Esophagus muscularis mucosa (tissue), 4 donors: ENCODE measurements around the gene TSHZ3. TPM values are rescaled to one million over a fixed set of nuclear protein-coding genes. Genes with fewer than 3 reads are reported as not detected.

Experiments used
- DNase-seq: peaks from one replicate; pipeline ENCODE4 v3.0.0-alpha.2; 2017; ENCODE audit errors: extremely low spot score
- H3K27ac ChIP-seq, 4 donors: fragments of 200-600 bp; sonication (generic); replicated peaks in 1 of 4; 1 replicate in 3 of 4; 2 replicates in 1 of 4; pipeline ENCODE4 v1.5.1; 2016 to 2019; ENCODE audit warnings: mild to moderate bottlenecking in 1 of 4
- H3K27me3 ChIP-seq, 4 donors: fragments of 200-600 bp; sonication (generic); one replicate each; pipeline versions ENCODE4 v1.5.1 to v1.6.0; 2016 to 2019
- H3K36me3 ChIP-seq, 4 donors: fragments of 200-600 bp; sonication (generic); one replicate each; pipeline ENCODE4 v1.5.1; 2016 to 2019
- H3K4me1 ChIP-seq, 4 donors: fragments of 200-600 bp; sonication (generic); one replicate each; pipeline ENCODE4 v1.5.1; 2016 to 2019
- H3K4me3 ChIP-seq, 4 donors: fragments of 200-600 bp; sonication (generic); 1 replicate in 2 of 4; 2 replicates in 2 of 4; pipeline ENCODE4 v1.5.1; 2016 to 2019; ENCODE audit warnings: mild to moderate bottlenecking in 4 of 4, moderate library complexity in 1 of 4
- H3K9me3 ChIP-seq, 4 donors: fragments of 200-600 bp; sonication (generic); 1 replicate in 3 of 4; 2 replicates in 1 of 4; pipeline ENCODE4 v1.5.1; 2016 to 2019
- CTCF ChIP-seq, 3 experiments: fragments of 200-600 bp in 2 of 3; fragments of 450-650 bp in 1 of 3; sonication (generic) in 2 of 3; IDR thresholded peaks; one replicate each; pipeline ENCODE4 v1.5.1; 2017 to 2019; ENCODE audit warnings: antibody characterized with exemption in 3 of 3, mild to moderate bottlenecking in 2 of 3, moderate library complexity in 1 of 3
- EP300 ChIP-seq: sonication (generic); formaldehyde crosslinking; IDR thresholded peaks from one replicate; pipeline ENCODE4 v1.6.1; 2017; ENCODE audit warnings: antibody characterized with exemption
- POLR2A ChIP-seq: fragments of 450-650 bp; IDR thresholded peaks from one replicate; pipeline ENCODE4 v1.6.1; 2017; ENCODE audit warnings: antibody characterized with exemption, moderate library complexity, mild to moderate bottlenecking, low read depth
- POLR2AphosphoS5 ChIP-seq, 2 donors: sonication (generic); formaldehyde crosslinking; IDR thresholded peaks; one replicate each; pipeline ENCODE4 v1.6.1; 2017; ENCODE audit warnings: antibody characterized with exemption in 2 of 2
- WGBS: methylation state at CpG from one replicate; pipeline ENCODE4 v1.1.5; 2018; 5-methylcytosine and 5-hydroxymethylcytosine counted together
- intact Hi-C: fragments of 100-400 bp; cut with DNase I; formaldehyde crosslinking; loops from one replicate; pipeline ENCODE4 v1.15.1; 2023
- total RNA-seq, 4 donors: library from RNA; depleted of rRNA; stranded (reverse); fragments of >200 nt; gene quantifications; one replicate each; pipeline versions ENCODE4 v1.1.0 to v1.2.1, GENCODE V29; 2016

TSHZ3 gene
- total RNA-seq, 4 donors from 2014 or later: 17.1 to 45.5 (median 24.6) TPM

GRCh38 chr19:31390711-31391110 is 41.5 kb upstream of the TSHZ3 start:
- intact Hi-C loops: no loop called here

DNA sequence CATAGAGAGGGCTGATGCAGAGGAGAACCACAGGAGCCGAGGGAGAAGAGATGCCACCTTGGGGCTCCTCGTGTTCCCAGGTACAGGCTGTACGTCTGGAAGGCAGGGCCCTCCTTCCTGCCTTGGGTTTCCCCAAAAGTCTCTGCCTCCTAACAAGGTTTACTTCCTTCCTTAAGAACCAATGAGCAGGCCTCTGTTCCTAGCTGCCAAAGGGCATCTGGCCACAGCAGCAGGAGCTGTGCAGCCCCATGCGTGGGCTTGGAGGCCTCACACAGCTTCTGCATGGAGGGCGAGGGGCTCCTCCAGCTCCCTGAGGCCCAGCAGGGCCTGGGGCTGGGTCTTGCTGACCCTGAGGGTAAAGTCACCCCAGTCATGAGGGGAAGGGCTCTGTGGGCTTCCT is 40.6 kb upstream of the TSHZ3 start:
- no peaks in the 10 kb centered on the region for H3K9me3 ChIP-seq
- no peak for DNase-seq
- 89% methylated on average over 3 of the region's 5 CpGs for WGBS
- H3K27me3 ChIP-seq: no peaks in the 10 kb centered on the region
- H3K27ac ChIP-seq: no peak overlapping the region
- intact Hi-C loops: no loop called here
- H3K36me3 ChIP-seq: no peaks in the 10 kb centered on the region
- TF ChIP-seq POLR2AphosphoS5 (IDR thresholded peaks at IDR 0.05) (no peak), POLR2A (no peak), CTCF (IDR thresholded peaks at IDR 0.05) (no peak), EP300 (no peak)
- H3K4me1 ChIP-seq: no peaks in the 10 kb centered on the region
- no peak overlapping the region for H3K4me3 ChIP-seq

More at GRCh38 chr19:31390711-31391110, 41.5 kb upstream of the TSHZ3 start:
- Histone ChIP-seq H3K4me1 (no peaks in the 10 kb centered on the region), H3K27me3 (no peaks in the 10 kb centered on the region), H3K9me3 (no peaks in the 10 kb centered on the region), H3K27ac (no peak overlapping the region), H3K4me3 (no peak overlapping the region), H3K36me3 (no peaks in the 10 kb centered on the region)
- TF ChIP-seq POLR2A (no peak), EP300 (no peak), POLR2AphosphoS5 (IDR thresholded peaks at IDR 0.05) (no peak), CTCF (IDR thresholded peaks at IDR 0.05) (no peak)
- DNase-seq: no peak
- WGBS: 84% methylated on average over 6 of the region's 6 CpGs

DNA sequence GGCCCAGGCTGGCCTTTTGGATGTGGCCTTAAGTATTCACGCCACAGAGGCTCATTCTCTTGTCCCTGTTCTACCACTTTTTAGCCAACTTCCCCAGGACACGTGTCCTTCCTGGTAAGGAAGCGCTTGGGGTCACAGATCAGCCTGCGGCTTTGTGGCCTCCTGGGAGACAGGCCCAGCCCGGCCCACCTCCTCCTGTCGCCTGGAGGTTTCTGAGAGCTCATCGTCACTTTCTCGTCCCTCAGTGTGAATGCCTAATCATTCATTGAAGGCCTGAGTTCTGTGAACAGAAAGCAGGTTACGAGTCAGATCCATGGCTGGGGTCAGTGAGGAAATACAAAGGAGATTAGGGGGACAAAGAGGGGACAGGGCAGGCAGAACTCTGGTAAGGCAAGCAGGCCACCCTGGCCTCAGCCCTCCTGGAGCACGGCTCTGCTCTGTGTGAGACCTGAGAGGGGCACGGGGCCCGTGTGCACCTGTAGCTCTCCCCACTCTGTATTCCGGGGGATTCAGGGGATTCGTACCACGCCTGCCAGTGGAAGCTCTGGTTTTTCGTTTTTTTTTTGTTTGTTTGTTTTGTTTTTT is 38.6 kb upstream of the TSHZ3 start:
- intact Hi-C loops: no loop called here
- Histone ChIP-seq H3K9me3 (no peaks in the 10 kb centered on the region), H3K27ac (no peak overlapping the region), H3K36me3 (no peaks in the 10 kb centered on the region), H3K4me1 (no peaks in the 10 kb centered on the region), H3K27me3 (no peaks in the 10 kb centered on the region), H3K4me3 (no peak overlapping the region)
- no peak for TF ChIP-seq POLR2A
- TF ChIP-seq POLR2AphosphoS5 (IDR thresholded peaks at IDR 0.05): no peak
- TF ChIP-seq CTCF (IDR thresholded peaks at IDR 0.05): no peak
- TF ChIP-seq EP300: no peak
- no peak for DNase-seq
- 88% methylated on average over 16 of the region's 16 CpGs for WGBS

DNA sequence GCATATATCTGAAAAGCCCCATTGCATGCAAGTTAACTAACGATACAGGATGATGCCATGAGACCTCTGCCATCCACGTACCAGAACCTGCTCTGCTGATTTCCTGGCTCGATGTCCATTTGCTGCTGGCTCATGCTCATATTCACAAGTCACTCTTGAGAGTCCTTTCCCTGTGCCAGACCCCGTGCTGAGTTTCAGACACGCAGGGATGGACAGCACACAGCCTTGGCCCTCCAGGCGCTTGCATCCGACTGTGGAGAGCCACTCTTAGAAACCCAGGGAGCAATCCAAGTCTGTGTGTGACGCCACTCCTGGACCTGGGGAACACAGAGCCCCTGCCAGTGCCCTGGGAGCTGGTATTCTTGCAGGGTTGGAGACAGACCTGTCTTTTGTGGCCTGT is 37.6 kb upstream of the TSHZ3 start:
- Histone ChIP-seq H3K36me3 (no peaks in the 10 kb centered on the region), H3K4me3 (no peak overlapping the region), H3K4me1 (no peaks in the 10 kb centered on the region), H3K9me3 (no peaks in the 10 kb centered on the region), H3K27me3 (no peaks in the 10 kb centered on the region), H3K27ac (no peak overlapping the region)
- no peak for DNase-seq
- intact Hi-C loops: no loop called here
- WGBS: 94% methylated on average over 7 of the region's 8 CpGs
- TF ChIP-seq EP300 (no peak), POLR2A (no peak), CTCF (IDR thresholded peaks at IDR 0.05) (no peak)

DNA sequence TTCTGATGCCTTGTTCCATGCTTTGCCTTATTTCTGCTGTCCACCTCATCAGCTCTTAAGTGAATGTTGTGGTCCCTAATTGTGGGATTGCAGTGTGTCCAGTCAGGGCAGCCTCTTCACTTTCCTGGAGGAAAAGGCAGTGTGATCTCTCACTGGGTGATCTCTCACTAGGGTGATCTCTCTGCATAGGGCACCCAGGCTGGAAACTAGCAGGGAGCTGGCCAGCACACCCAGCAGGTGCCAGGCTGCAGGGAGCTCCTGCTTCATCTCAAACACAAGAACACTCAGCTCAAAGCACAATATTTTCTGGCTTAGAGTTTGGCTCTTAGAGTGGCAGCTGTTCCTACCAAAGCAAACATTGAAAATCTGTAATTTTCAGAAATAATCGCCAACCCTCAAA is 36.5 kb upstream of the TSHZ3 start:
- no peaks in the 10 kb centered on the region for H3K36me3 ChIP-seq
- H3K27me3 ChIP-seq: no peaks in the 10 kb centered on the region
- no peaks in the 10 kb centered on the region for H3K4me1 ChIP-seq
- no peak overlapping the region for H3K4me3 ChIP-seq
- H3K27ac ChIP-seq: no peak overlapping the region
- WGBS: 75% methylated on average over 1 of the region's 1 CpG
- H3K9me3 ChIP-seq: no peaks in the 10 kb centered on the region
- TF ChIP-seq CTCF (IDR thresholded peaks at IDR 0.05): no peak
- no peak for TF ChIP-seq POLR2AphosphoS5 (IDR thresholded peaks at IDR 0.05)
- intact Hi-C loops: no loop called here
- DNase-seq: no peak
